Measurements from ENCODE around the gene SOD3.

GRCh38 chr4:24808955-24809354, 13.6 kb downstream of the SOD3 start:
- TF ChIP-seq MAX (IDR thresholded peaks at IDR 0.05), result no peak
- TF ChIP-seq CREB1 (IDR thresholded peaks at IDR 0.05; ENCODE audit: low read depth), result no peak
- TF ChIP-seq EP300 (IDR thresholded peaks at IDR 0.05; ENCODE audit: borderline replicate concordance), result no peak
- no peak for TF ChIP-seq FOXM1 (IDR thresholded peaks at IDR 0.05; ENCODE audit: borderline replicate concordance, low read depth)
- no peak for TF ChIP-seq TAF1 (IDR thresholded peaks at IDR 0.05; ENCODE audit: low read depth)
- TF ChIP-seq USF1 (IDR thresholded peaks at IDR 0.05), result no peak
- TF ChIP-seq RAD21 (IDR thresholded peaks at IDR 0.05; ENCODE audit: low read depth), result no peak
- no peak for TF ChIP-seq TEAD4 (IDR thresholded peaks at IDR 0.05)
- TF ChIP-seq YY1 (IDR thresholded peaks at IDR 0.05; ENCODE audit: low read depth), result no peak

All from Ishikawa (cell line).